CD14-positive monocyte (primary cell): ENCODE measurements around the gene FHIP1B. TPM values are rescaled to one million over a fixed set of nuclear protein-coding genes. Genes with fewer than 3 reads are reported as not detected.

Experiments used
- DNase-seq, 3 donors: peaks; one replicate each; pipeline ENCODE4 v3.0.0-alpha.2; 2011 to 2022
- H2AFZ ChIP-seq: 2 replicates; pipeline ENCODE4 v1.6.0; 2012; ENCODE audit warnings: mild to moderate bottlenecking, low read depth, low read length, inconsistent platforms; ENCODE audit not compliant: insufficient read depth, poor library complexity, severe bottlenecking
- H3K27ac ChIP-seq, 2 donors: 1 replicate in 1 of 2; 2 replicates in 1 of 2; pipeline ENCODE4 v1.5.1; 2012 to 2013; ENCODE audit warnings: low read length in 2 of 2, control low read depth in 1 of 2, inconsistent platforms in 1 of 2, low read depth in 1 of 2, mild to moderate bottlenecking in 1 of 2
- H3K27me3 ChIP-seq, 2 donors: one replicate each; pipeline versions ENCODE4 v1.6.0 to v1.6.1; 2011 to 2013; ENCODE audit warnings: low read length in 2 of 2; ENCODE audit not compliant: control insufficient read depth in 2 of 2, insufficient read depth in 2 of 2
- H3K36me3 ChIP-seq, 2 donors: replicated peaks in 1 of 2; 1 replicate in 1 of 2; 2 replicates in 1 of 2; pipeline versions ENCODE4 v1.5.1 to v1.6.1; 2012 to 2013; ENCODE audit warnings: low read length in 2 of 2, control low read depth in 1 of 2, inconsistent platforms in 1 of 2, mild to moderate bottlenecking in 1 of 2; ENCODE audit not compliant: insufficient read depth in 2 of 2, control insufficient read depth in 1 of 2
- H3K4me1 ChIP-seq, 2 donors: 1 replicate in 1 of 2; 2 replicates in 1 of 2; pipeline versions ENCODE4 v1.5.1 to v1.6.1; 2012 to 2013; ENCODE audit warnings: low read length in 2 of 2, control low read depth in 1 of 2, inconsistent platforms in 1 of 2, mild to moderate bottlenecking in 1 of 2, moderate library complexity in 1 of 2; ENCODE audit not compliant: insufficient read depth in 2 of 2, control insufficient read depth in 1 of 2
- H3K4me2 ChIP-seq: replicated peaks from 2 replicates; pipeline ENCODE3; 2012; ENCODE audit warnings: low read length, moderate library complexity, mild to moderate bottlenecking; ENCODE audit not compliant: poor library complexity, severe bottlenecking; ENCODE audit errors: extremely low read depth
- H3K4me3 ChIP-seq, 3 experiments: fragments of 200-600 bp in 1 of 3; sonication (generic) in 1 of 3; replicated peaks in 1 of 3; 1 replicate in 2 of 3; 2 replicates in 1 of 3; pipeline ENCODE4 v1.5.1; 2011 to 2013; ENCODE audit warnings: low read length in 3 of 3, mild to moderate bottlenecking in 3 of 3, control low read depth in 2 of 3, low read depth in 2 of 3, inconsistent platforms in 1 of 3, moderate library complexity in 1 of 3
- H3K79me2 ChIP-seq: 2 replicates; pipeline ENCODE4 v1.6.0; 2012; ENCODE audit warnings: mild to moderate bottlenecking, control low read depth, inconsistent platforms, low read length, moderate library complexity; ENCODE audit not compliant: insufficient read depth
- H3K9ac ChIP-seq: 2 replicates; pipeline ENCODE4 v1.6.0; 2017; ENCODE audit warnings: low read length, mild to moderate bottlenecking; ENCODE audit not compliant: insufficient read depth, poor library complexity, severe bottlenecking
- H3K9me3 ChIP-seq, 2 donors: replicated peaks in 1 of 2; 1 replicate in 1 of 2; 2 replicates in 1 of 2; pipeline versions ENCODE4 v1.5.1 to v1.6.1; 2012 to 2013; ENCODE audit warnings: low read length in 2 of 2, control low read depth in 1 of 2; ENCODE audit not compliant: control insufficient read depth in 1 of 2, insufficient read depth in 1 of 2
- H4K20me1 ChIP-seq: 2 replicates; pipeline ENCODE4 v1.6.0; 2012; ENCODE audit warnings: mild to moderate bottlenecking, low read length, control low read depth, moderate library complexity; ENCODE audit not compliant: insufficient read depth
- H3K27ac Mint-ChIP-seq, 7 donors: one replicate each; pipeline ENCODE4 v1.8.0; 2020; ENCODE audit warnings: mild to moderate bottlenecking in 7 of 7, mixed read lengths in 7 of 7, moderate library complexity in 6 of 7, inconsistent platforms in 2 of 7
- H3K27me3 Mint-ChIP-seq, 3 donors: one replicate each; pipeline ENCODE4 v1.8.0; 2021 to 2022; ENCODE audit warnings: low read depth in 3 of 3, mild to moderate bottlenecking in 3 of 3, mixed read lengths in 3 of 3, moderate library complexity in 3 of 3, inconsistent platforms in 1 of 3
- H3K36me3 Mint-ChIP-seq, 2 donors: one replicate each; pipeline ENCODE4 v1.8.0; 2020; ENCODE audit warnings: mixed read lengths in 2 of 2, inconsistent platforms in 1 of 2, mild to moderate bottlenecking in 1 of 2
- H3K4me1 Mint-ChIP-seq: one replicate; pipeline ENCODE4 v1.8.0; 2020; ENCODE audit warnings: mild to moderate bottlenecking, mixed read lengths
- H3K4me3 Mint-ChIP-seq, 2 donors: one replicate each; pipeline ENCODE4 v1.8.0; 2020; ENCODE audit warnings: mild to moderate bottlenecking in 2 of 2, mixed read lengths in 2 of 2, moderate library complexity in 1 of 2
- H3K9me3 Mint-ChIP-seq, 7 donors: one replicate each; pipeline ENCODE4 v1.8.0; 2020 to 2022; ENCODE audit warnings: mixed read lengths in 7 of 7, mild to moderate bottlenecking in 6 of 7, moderate library complexity in 6 of 7, inconsistent platforms in 2 of 7
- CTCF ChIP-seq: fragments of 200-600 bp; IDR thresholded peaks from one replicate; pipeline ENCODE4 v1.8.0; 2022; ENCODE audit warnings: antibody characterized with exemption, mild to moderate bottlenecking
- WGBS: methylation state at CpG from one replicate; pipeline ENCODE4 v1.1.5; 2013; ENCODE audit warnings: missing lambda C conversion rate; ENCODE audit not compliant: insufficient coverage; 5-methylcytosine and 5-hydroxymethylcytosine counted together
- intact Hi-C, 2 donors: fragments of 100-400 bp; cut with micrococcal nuclease; formaldehyde crosslinking; loops; one replicate each; pipeline versions ENCODE4 v1.15.0 to v1.15.1; 2023
- polyA plus RNA-seq, 3 donors: library from polyadenylated mRNA; depleted of rRNA in 1 of 3; unstranded in 2 of 3; stranded (reverse) in 1 of 3; fragments of 300-500 nt in 2 of 3; fragments of >200 nt in 1 of 3; fragmentation: Illumina TruSeq in 2 of 3; gene quantifications; 1 replicate in 2 of 3; 2 replicates in 1 of 3; pipeline ENCODE4 v1.2.3, GENCODE V29; 2012 to 2021

The FHIP1B gene
- polyA plus RNA-seq, 3 donors = 14.2 to 64.1 (median 18.9) TPM

- Histone ChIP-seq H2AFZ (no peak overlapping the region), H3K4me3 (no peak overlapping the region), H3K79me2 (peaks cover 66% of the 10 kb centered on the region), H3K4me2 (no peak overlapping the region), H3K27me3 (no peaks in the 10 kb centered on the region), H3K27ac (peak overlapping the region in 1 of 2 donors; percentile 74), H4K20me1 (peaks cover 6% of the 10 kb centered on the region), H3K4me1 (peaks cover 39 to 72% of the 10 kb centered on the region in 2 donors), H3K9ac (no peak overlapping the region), H3K9me3 (no peaks in the 10 kb centered on the region), H3K36me3 (peaks cover 38 to 66% of the 10 kb centered on the region in 2 donors)
- 97% methylated on average over 3 of the region's 3 CpGs for WGBS
- no peak for TF ChIP-seq CTCF
- peaks cover 66% of the 10 kb centered on the region for H3K4me1 Mint-ChIP-seq
- H3K27me3 Mint-ChIP-seq = no peaks in the 10 kb centered on the region
- H3K4me3 Mint-ChIP-seq = no peak overlapping the region
- intact Hi-C loops = no loop called here
- H3K27ac Mint-ChIP-seq = peak overlapping the region in 4 of 7 donors; percentile 38 to 83 (median 76)
- no peak for DNase-seq
- no peaks in the 10 kb centered on the region for H3K9me3 Mint-ChIP-seq
- H3K36me3 Mint-ChIP-seq = peaks cover 43 to 66% of the 10 kb centered on the region in 2 donors
These were observed 10.0 kb downstream of the FHIP1B start for GRCh38 chr11:6224421-6224820.

GRCh38 chr11:6223854-6224253, 10.6 kb downstream of the FHIP1B start:
- H3K36me3 ChIP-seq = peaks cover 44 to 66% of the 10 kb centered on the region in 2 donors
- H3K4me1 ChIP-seq = peaks cover 37 to 72% of the 10 kb centered on the region in 2 donors
- H3K4me3 Mint-ChIP-seq = no peak overlapping the region
- no peak overlapping the region for H3K27ac ChIP-seq
- TF ChIP-seq CTCF = no peak
- no peaks in the 10 kb centered on the region for H3K9me3 Mint-ChIP-seq
- H3K4me1 Mint-ChIP-seq = peaks cover 64% of the 10 kb centered on the region
- peaks cover 60% of the 10 kb centered on the region for H3K79me2 ChIP-seq
- peaks cover 9% of the 10 kb centered on the region for H4K20me1 ChIP-seq
- no peak overlapping the region for H3K4me3 ChIP-seq
- no peak overlapping the region for H3K9ac ChIP-seq
- H3K9me3 ChIP-seq = no peaks in the 10 kb centered on the region
- H3K27me3 Mint-ChIP-seq = no peaks in the 10 kb centered on the region
- peak overlapping the region in 2 of 7 donors; percentile 55 to 82 for H3K27ac Mint-ChIP-seq
- no peak overlapping the region for H3K4me2 ChIP-seq
- peaks cover 37 to 66% of the 10 kb centered on the region in 2 donors for H3K36me3 Mint-ChIP-seq
- H2AFZ ChIP-seq = no peak overlapping the region
- DNase-seq = no peak
- no peaks in the 10 kb centered on the region for H3K27me3 ChIP-seq
- 99% methylated on average over 17 of the region's 17 CpGs for WGBS
- intact Hi-C loops = no loop called here
